H1 (cell line): ENCODE data around the gene IFIT2. TPM values are rescaled to one million over a fixed set of nuclear protein-coding genes. Genes with fewer than 3 reads are reported as not detected.
"Not testable (repeated sequence)": the region's sequence is repeated elsewhere in the genome, so short reads cannot be mapped to it uniquely, and the experiment has no call there.

ENCODE experiments used
- CTCF ChIA-PET: fragments of 300-600 bp; sonication (Branson Sonifier 250); formaldehyde crosslinking; loops from one replicate; lab custom pipeline; 2021; ENCODE audit not compliant: partially characterized antibody; lab: Charles Lee
- POLR2A ChIA-PET: fragments of 300-600 bp; sonication (Branson Sonifier 250); formaldehyde crosslinking; loops from one replicate; lab custom pipeline; 2021; ENCODE audit warnings: inconsistent platforms; ENCODE audit not compliant: partially characterized antibody; lab: Charles Lee
- DNase-seq, 2 experiments: peaks; one replicate each; pipeline versions ENCODE4 v3.0.0 to v3.0.0-alpha.2; 2010 to 2022; ENCODE audit warnings: low spot score in 2 of 2, low read depth in 1 of 2, mixed read lengths in 1 of 2
- FAIRE-seq: peaks from 2 replicates; lab custom pipeline; 2011; peaks lifted over from hg19 to GRCh38; lab: Jason Lieb, UNC
- H2AFZ ChIP-seq: 2 replicates; pipeline ENCODE4 v1.8.1; 2012; ENCODE audit warnings: low read length, inconsistent platforms
- H2AK5ac ChIP-seq: 2 replicates; pipeline ENCODE4 v1.6.1; 2013; ENCODE audit warnings: low read depth, low read length
- H2BK120ac ChIP-seq: replicated peaks from 2 replicates; pipeline ENCODE3; 2013; ENCODE audit warnings: low read depth, low read length, inconsistent platforms
- H2BK12ac ChIP-seq: 2 replicates; pipeline ENCODE4 v1.6.1; 2013; ENCODE audit warnings: low read depth, low read length
- H2BK15ac ChIP-seq: 2 replicates; pipeline ENCODE4 v1.6.1; 2013; ENCODE audit warnings: low read length
- H2BK20ac ChIP-seq: 2 replicates; pipeline ENCODE4 v1.6.1; 2013; ENCODE audit warnings: low read length
- H2BK5ac ChIP-seq: 2 replicates; pipeline ENCODE4 v1.6.1; 2013; ENCODE audit warnings: low read depth, low read length
- H3K14ac ChIP-seq: 2 replicates; pipeline ENCODE4 v1.6.1; 2013; ENCODE audit warnings: inconsistent platforms; ENCODE audit not compliant: insufficient read length
- H3K18ac ChIP-seq: 2 replicates; pipeline ENCODE4 v1.6.1; 2013; ENCODE audit warnings: low read length; ENCODE audit errors: extremely low read depth
- H3K23ac ChIP-seq: 2 replicates; pipeline ENCODE4 v1.6.1; 2013; ENCODE audit warnings: inconsistent platforms; ENCODE audit not compliant: insufficient read length
- H3K23me2 ChIP-seq: 2 replicates; pipeline ENCODE4 v1.6.1; 2013; ENCODE audit warnings: low read depth, low read length
- H3K27ac ChIP-seq: 2 replicates; pipeline ENCODE4 v1.6.1; 2011; ENCODE audit warnings: low read depth, low read length, inconsistent platforms
- H3K27me3 ChIP-seq, 4 experiments: replicated peaks in 1 of 4; 1 replicate in 1 of 4; 2 replicates in 3 of 4; pipeline versions ENCODE4 v1.6.1 to v1.8.1; 2011 to 2013; ENCODE audit warnings: low read length in 3 of 4, mild to moderate bottlenecking in 3 of 4, inconsistent platforms in 2 of 4, mixed read lengths in 2 of 4, moderate library complexity in 1 of 4; ENCODE audit not compliant: control insufficient read depth in 3 of 4, insufficient read depth in 3 of 4; ENCODE audit errors: extremely low read depth in 1 of 4
- H3K36me3 ChIP-seq, 4 experiments: 2 replicates each; pipeline versions ENCODE4 v1.6.1 to v1.8.1; 2011 to 2013; ENCODE audit warnings: mild to moderate bottlenecking in 4 of 4, low read length in 3 of 4, moderate library complexity in 2 of 4, control low read depth in 1 of 4, inconsistent platforms in 1 of 4; ENCODE audit not compliant: insufficient read depth in 4 of 4, control insufficient read depth in 2 of 4
- H3K4ac ChIP-seq: replicated peaks from 2 replicates; pipeline ENCODE3; 2013; ENCODE audit warnings: low read length, low read depth, mixed read lengths, inconsistent platforms; ENCODE audit not compliant: insufficient read length
- H3K4me1 ChIP-seq, 4 experiments: replicated peaks in 1 of 4; 1 replicate in 1 of 4; 2 replicates in 3 of 4; pipeline versions ENCODE4 v1.6.1 to v1.8.1; 2011 to 2013; ENCODE audit warnings: low read length in 3 of 4, inconsistent platforms in 2 of 4, mixed read lengths in 1 of 4; ENCODE audit not compliant: insufficient read depth in 4 of 4, control insufficient read depth in 3 of 4
- H3K4me2 ChIP-seq, 2 experiments: 2 replicates each; pipeline versions ENCODE4 v1.6.1 to v1.8.1; 2011 to 2013; ENCODE audit warnings: low read depth in 2 of 2, low read length in 2 of 2, control low read depth in 1 of 2, inconsistent platforms in 1 of 2, mild to moderate bottlenecking in 1 of 2; ENCODE audit not compliant: insufficient read depth in 1 of 2
- H3K4me3 ChIP-seq, 4 experiments: fragments of 200-600, 300-600 bp in 1 of 4; sonication (generic), shearing (Covaris generic), sonication (Bioruptor Twin) in 1 of 4; 2 replicates each; pipeline versions ENCODE4 v1.5.1 to v1.8.1; 2011 to 2016; ENCODE audit warnings: low read length in 4 of 4, low read depth in 3 of 4, control low read depth in 2 of 4, inconsistent platforms in 2 of 4, mild to moderate bottlenecking in 2 of 4, mixed read lengths in 1 of 4, moderate library complexity in 1 of 4; ENCODE audit not compliant: insufficient read depth in 2 of 4; ENCODE audit errors: extremely low read depth in 1 of 4
- H3K56ac ChIP-seq: replicated peaks from 2 replicates; pipeline ENCODE3; 2013; ENCODE audit warnings: low read depth, mild to moderate bottlenecking, mixed read lengths, low read length, inconsistent platforms; ENCODE audit not compliant: insufficient read length
- H3K79me1 ChIP-seq: 2 replicates; pipeline ENCODE4 v1.6.1; 2013; ENCODE audit warnings: low read depth, low read length, control low read depth
- H3K79me2 ChIP-seq, 2 experiments: 2 replicates each; pipeline versions ENCODE4 v1.6.1 to v1.8.1; 2012 to 2013; ENCODE audit warnings: low read length in 2 of 2, mild to moderate bottlenecking in 2 of 2, inconsistent platforms in 1 of 2; ENCODE audit not compliant: insufficient read depth in 2 of 2, control insufficient read depth in 1 of 2
- H3K9ac ChIP-seq, 4 experiments: replicated peaks in 1 of 4; 1 replicate in 1 of 4; 2 replicates in 3 of 4; pipeline versions ENCODE4 v1.6.1 to v1.8.1; 2011 to 2013; ENCODE audit warnings: low read depth in 3 of 4, low read length in 3 of 4, control low read depth in 2 of 4, mild to moderate bottlenecking in 2 of 4, moderate library complexity in 2 of 4, inconsistent platforms in 1 of 4; ENCODE audit errors: extremely low read depth in 1 of 4
- H3K9me3 ChIP-seq, 2 experiments: 2 replicates each; pipeline versions ENCODE4 v1.6.1 to v1.8.1; 2012 to 2013; ENCODE audit warnings: mild to moderate bottlenecking in 2 of 2, moderate library complexity in 2 of 2, control low read depth in 1 of 2, inconsistent platforms in 1 of 2, low read depth in 1 of 2, low read length in 1 of 2, mixed read lengths in 1 of 2; ENCODE audit not compliant: insufficient read depth in 2 of 2
- H4K20me1 ChIP-seq, 2 experiments: replicated peaks in 1 of 2; 2 replicates each; pipeline versions ENCODE3 to v1.8.1; 2011 to 2013; ENCODE audit warnings: inconsistent platforms in 2 of 2, low read length in 2 of 2, mild to moderate bottlenecking in 1 of 2; ENCODE audit not compliant: insufficient read depth in 2 of 2, control insufficient read depth in 1 of 2
- H4K5ac ChIP-seq: 2 replicates; pipeline ENCODE4 v1.6.1; 2013; ENCODE audit warnings: low read length, low read depth, mixed read lengths, inconsistent platforms; ENCODE audit not compliant: insufficient read length
- H4K8ac ChIP-seq: 2 replicates; pipeline ENCODE4 v1.8.0; 2013; ENCODE audit warnings: mild to moderate bottlenecking, moderate library complexity, low read length, inconsistent platforms; ENCODE audit not compliant: insufficient read depth; ENCODE audit errors: extremely low read depth
- H4K91ac ChIP-seq: replicated peaks from 2 replicates; pipeline ENCODE3; 2013; ENCODE audit warnings: low read length, mixed read lengths, inconsistent platforms; ENCODE audit not compliant: insufficient read length
- WGBS, 2 experiments: shearing (Covaris generic) in 1 of 2; methylation state at CpG; one replicate each; pipeline versions ENCODE4 v1.1.6 to v1.1.7; 2013 to 2015; ENCODE audit warnings: low lambda C conversion rate in 2 of 2, mixed read lengths in 2 of 2, inconsistent platforms in 1 of 2, low coverage in 1 of 2, missing lambda C conversion rate in 1 of 2; ENCODE audit not compliant: insufficient replicate concordance in 2 of 2, insufficient coverage in 1 of 2, insufficient read length in 1 of 2; ENCODE audit errors: extremely low coverage in 1 of 2, missing lambda C conversion rate in 1 of 2; 5-methylcytosine and 5-hydroxymethylcytosine counted together
- polyA plus RNA-seq, 7 experiments: library from polyadenylated mRNA; depleted of rRNA in 3 of 7; stranded (reverse) in 5 of 7; unstranded in 2 of 7; fragments of >200 nt in 5 of 7; fragments of 200-250 nt in 2 of 7; gene quantifications; 1 replicate in 5 of 7; 2 replicates in 1 of 7; 4 replicates in 1 of 7; pipeline versions ENCODE4 v1.2.1 to v1.2.3, GENCODE V29; 2011 to 2013; ENCODE audit warnings: missing spikeins in 2 of 7, mixed read lengths in 2 of 7
- total RNA-seq: library from RNA; stranded (reverse); fragmentation: NEBNext Ultra II Directional; extraction: Animal tissue kit (Norgen Biotek cat#: 25700); gene quantifications from 2 replicates; pipeline ENCODE4 v1.2.1, GENCODE V29; 2021
- TF ChIP-seq, protein P1 (sequence below), 3 experiments: IDR thresholded peaks; 1 replicate in 2 of 3; 2 replicates in 1 of 3; pipeline versions ENCODE4 v1.5.1 to v1.6.1; 2011; ENCODE audit warnings: low read length in 3 of 3, mild to moderate bottlenecking in 3 of 3, inconsistent platforms in 2 of 3, low read depth in 1 of 3, moderate library complexity in 1 of 3; ENCODE audit not compliant: insufficient read depth in 1 of 3; ENCODE audit errors: control extremely low read depth in 1 of 3

The IFIT2 gene
- total and polyA plus RNA-seq, 2 of the 8 experiments (the other 6 are each of a cell fraction or from before 2014, with no cell fraction given), result 0.03 to 0.35 TPM

DNA sequence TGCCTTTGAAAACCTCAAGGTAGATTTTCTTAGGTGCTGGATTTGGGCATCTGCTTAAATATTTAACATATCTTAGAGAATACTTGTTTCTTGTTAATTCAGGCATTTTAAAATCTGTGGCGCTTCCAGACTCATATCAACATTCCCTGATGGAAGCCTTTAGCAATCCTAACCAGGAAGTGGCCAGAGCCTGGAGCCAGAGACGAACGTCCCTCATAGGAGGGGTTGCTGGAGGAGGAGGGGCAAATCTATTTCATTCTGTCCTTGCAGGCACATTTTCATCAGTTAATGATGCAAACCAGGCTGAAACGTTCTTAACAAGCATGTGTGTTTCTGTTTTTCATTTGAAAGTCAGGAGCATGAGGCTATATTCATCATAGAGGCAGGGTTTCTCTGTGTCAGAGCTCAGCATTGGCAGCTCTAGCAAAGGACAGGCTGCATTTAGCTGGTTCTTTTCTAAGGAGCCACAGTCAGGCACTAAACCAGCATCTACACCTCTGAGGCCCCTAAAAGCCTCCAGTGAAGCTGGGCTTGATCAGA, 17.8 kb upstream of the IFIT2 start (continued):
- TF ChIP-seq, protein P1, sequence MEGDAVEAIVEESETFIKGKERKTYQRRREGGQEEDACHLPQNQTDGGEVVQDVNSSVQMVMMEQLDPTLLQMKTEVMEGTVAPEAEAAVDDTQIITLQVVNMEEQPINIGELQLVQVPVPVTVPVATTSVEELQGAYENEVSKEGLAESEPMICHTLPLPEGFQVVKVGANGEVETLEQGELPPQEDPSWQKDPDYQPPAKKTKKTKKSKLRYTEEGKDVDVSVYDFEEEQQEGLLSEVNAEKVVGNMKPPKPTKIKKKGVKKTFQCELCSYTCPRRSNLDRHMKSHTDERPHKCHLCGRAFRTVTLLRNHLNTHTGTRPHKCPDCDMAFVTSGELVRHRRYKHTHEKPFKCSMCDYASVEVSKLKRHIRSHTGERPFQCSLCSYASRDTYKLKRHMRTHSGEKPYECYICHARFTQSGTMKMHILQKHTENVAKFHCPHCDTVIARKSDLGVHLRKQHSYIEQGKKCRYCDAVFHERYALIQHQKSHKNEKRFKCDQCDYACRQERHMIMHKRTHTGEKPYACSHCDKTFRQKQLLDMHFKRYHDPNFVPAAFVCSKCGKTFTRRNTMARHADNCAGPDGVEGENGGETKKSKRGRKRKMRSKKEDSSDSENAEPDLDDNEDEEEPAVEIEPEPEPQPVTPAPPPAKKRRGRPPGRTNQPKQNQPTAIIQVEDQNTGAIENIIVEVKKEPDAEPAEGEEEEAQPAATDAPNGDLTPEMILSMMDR (IDR thresholded peaks at IDR 0.05; ENCODE audit: control extremely low read depth in 1 of 3, insufficient read depth in 1 of 3, low read depth in 1 of 3, low read length in 3 of 3), result no peak

DNA sequence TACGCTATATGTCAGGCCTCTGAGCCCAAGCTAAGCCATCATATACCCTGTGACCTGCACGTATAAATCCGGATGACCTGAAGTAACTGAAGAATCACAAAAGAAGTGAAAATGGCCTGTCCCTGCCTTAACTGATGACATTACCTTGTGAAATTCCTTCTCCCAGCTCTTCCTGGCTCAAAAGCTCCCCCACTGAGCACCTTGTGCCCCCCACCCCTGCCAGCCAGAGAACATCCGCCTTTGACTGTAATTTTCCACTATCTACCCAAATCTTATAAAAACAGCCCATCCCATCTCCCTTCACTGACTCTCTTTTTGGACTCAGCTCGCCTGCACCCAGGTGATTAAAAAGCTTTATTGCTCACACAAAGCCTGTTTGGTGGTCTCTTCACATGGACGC, 17.1 kb upstream of the IFIT2 start:
- not testable (repeated sequence) for H3K36me3 ChIP-seq, H4K8ac ChIP-seq, H3K27me3 ChIP-seq, H2BK15ac ChIP-seq, FAIRE-seq, H2AK5ac ChIP-seq, DNase-seq, H3K79me1 ChIP-seq, H4K20me1 ChIP-seq, H3K4me3 ChIP-seq, H3K23me2 ChIP-seq, H4K91ac ChIP-seq, H3K4ac ChIP-seq, H3K79me2 ChIP-seq, H2BK5ac ChIP-seq, H4K5ac ChIP-seq, H2BK12ac ChIP-seq, H2BK120ac ChIP-seq, H3K27ac ChIP-seq, H3K56ac ChIP-seq, H3K4me1 ChIP-seq, H3K9ac ChIP-seq, H3K4me2 ChIP-seq, H3K23ac ChIP-seq, H3K9me3 ChIP-seq, H3K14ac ChIP-seq, H2AFZ ChIP-seq, H2BK20ac ChIP-seq
- 0 out of 2 replicates have a peak overlapping the region, but pooled peaks have one; percentile 13 for H3K18ac ChIP-seq
- ChIA-PET CTCF (interaction anchor here (0.6 to 2.0 kb wide), 2 partner anchors 85 to 154 kb away, joined by 3 to 8 read pairs; no protein-coding TSS in a partner anchor), POLR2A (interaction anchor here (1.6 kb wide), 1 partner anchor 12 kb away, joined by 5 read pairs; no protein-coding TSS in a partner anchor)
- 87% methylated on average over 6 of the region's 6 CpGs; no CpG with 5 or more reads in 1 of the 2 experiments for WGBS, 2 experiments
